ENCODE data around the gene CACNA1C. TPM values are rescaled to one million over a fixed set of nuclear protein-coding genes. Genes with fewer than 3 reads are reported as not detected.

CACNA1C gene
- total and polyA plus RNA-seq, 2 donors (not counting 1 experiment from before 2014, with no cell fraction given) = 0.01 to 0.02 TPM

DNA sequence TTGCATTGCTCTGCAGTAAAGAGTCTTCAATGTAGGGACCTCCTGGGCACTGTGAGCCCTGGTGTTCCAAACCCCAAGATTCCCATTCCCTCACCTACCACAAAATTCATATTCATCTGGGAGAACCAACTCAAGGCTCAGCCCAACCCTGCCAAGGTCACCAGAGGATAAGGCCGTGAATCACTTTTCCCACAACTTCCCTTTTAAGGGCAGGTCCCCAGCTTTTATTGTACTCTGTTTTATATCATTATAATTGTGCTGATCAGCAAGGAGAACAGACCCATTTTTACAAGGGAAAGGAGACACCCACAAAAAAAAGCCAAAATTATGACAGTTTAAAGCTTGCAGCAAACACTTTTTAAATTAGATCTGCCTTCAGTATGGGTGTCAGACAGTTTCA is 379.0 kb downstream of the CACNA1C start:
- H3K4me3 ChIP-seq (ENCODE audit: control extremely low read depth in 1 of 5, extremely low read depth in 1 of 5, insufficient read depth in 1 of 5, low read depth in 2 of 5, low read length in 4 of 5) = no peak overlapping the region
- no peaks in the 10 kb centered on the region for H3K4me1 Mint-ChIP-seq
- H3K9me3 Mint-ChIP-seq (ENCODE audit: insufficient read depth) = no peaks in the 10 kb centered on the region
- ATAC-seq (ENCODE audit: low read depth) = no peak
- H3K79me2 ChIP-seq (ENCODE audit: control insufficient read depth, insufficient read depth, low read length) = no peaks in the 10 kb centered on the region
- no peaks in the 10 kb centered on the region for H3K4me1 ChIP-seq (ENCODE audit: control insufficient read depth in 2 of 2, insufficient read depth in 2 of 2, low read length in 2 of 2)
- H3K36me3 ChIP-seq (replicated peaks in 1 of 2; ENCODE audit: control extremely low read depth in 1 of 2, control insufficient read depth in 1 of 2, extremely low read depth in 1 of 2, insufficient read depth in 2 of 2, low read length in 1 of 2) = no peaks in the 10 kb centered on the region
- ChIA-PET POLR2A (no interaction called here), CTCF (no interaction called here)
- no peak overlapping the region for H3K9ac ChIP-seq (ENCODE audit: low read length)
- no peak overlapping the region for H3K27ac ChIP-seq (ENCODE audit: low read length in 2 of 2)
- H3K9me3 ChIP-seq (ENCODE audit: control extremely low read depth in 1 of 3, control insufficient read depth in 2 of 3, insufficient read depth in 1 of 3, low read length in 2 of 3) = no peaks in the 10 kb centered on the region
- no peaks in the 10 kb centered on the region for H3K27me3 ChIP-seq (replicated peaks in 1 of 4; ENCODE audit: control extremely low read depth in 1 of 4, control insufficient read depth in 3 of 4, insufficient read depth in 4 of 4, low read length in 3 of 4)
- no peak overlapping the region for H3K4me2 ChIP-seq (replicated peaks; ENCODE audit: low read depth, low read length, poor library complexity, severe bottlenecking)
- TF ChIP-seq, protein P1, sequence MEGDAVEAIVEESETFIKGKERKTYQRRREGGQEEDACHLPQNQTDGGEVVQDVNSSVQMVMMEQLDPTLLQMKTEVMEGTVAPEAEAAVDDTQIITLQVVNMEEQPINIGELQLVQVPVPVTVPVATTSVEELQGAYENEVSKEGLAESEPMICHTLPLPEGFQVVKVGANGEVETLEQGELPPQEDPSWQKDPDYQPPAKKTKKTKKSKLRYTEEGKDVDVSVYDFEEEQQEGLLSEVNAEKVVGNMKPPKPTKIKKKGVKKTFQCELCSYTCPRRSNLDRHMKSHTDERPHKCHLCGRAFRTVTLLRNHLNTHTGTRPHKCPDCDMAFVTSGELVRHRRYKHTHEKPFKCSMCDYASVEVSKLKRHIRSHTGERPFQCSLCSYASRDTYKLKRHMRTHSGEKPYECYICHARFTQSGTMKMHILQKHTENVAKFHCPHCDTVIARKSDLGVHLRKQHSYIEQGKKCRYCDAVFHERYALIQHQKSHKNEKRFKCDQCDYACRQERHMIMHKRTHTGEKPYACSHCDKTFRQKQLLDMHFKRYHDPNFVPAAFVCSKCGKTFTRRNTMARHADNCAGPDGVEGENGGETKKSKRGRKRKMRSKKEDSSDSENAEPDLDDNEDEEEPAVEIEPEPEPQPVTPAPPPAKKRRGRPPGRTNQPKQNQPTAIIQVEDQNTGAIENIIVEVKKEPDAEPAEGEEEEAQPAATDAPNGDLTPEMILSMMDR (IDR thresholded peaks at IDR 0.05) = no peak
- TF ChIP-seq EZH2 (IDR thresholded peaks at IDR 0.05; ENCODE audit: borderline replicate concordance, insufficient read depth, low read depth, low read length, poor library complexity, severe bottlenecking) = no peak
- no peaks in the 10 kb centered on the region for H4K20me1 ChIP-seq (ENCODE audit: control insufficient read depth, insufficient read depth, low read length, poor library complexity, severe bottlenecking)
- H2AFZ ChIP-seq (ENCODE audit: insufficient read depth, low read depth, low read length, poor library complexity, severe bottlenecking) = no peak overlapping the region
- no peak overlapping the region for H3K27ac Mint-ChIP-seq
- H3K4me3 Mint-ChIP-seq = no peak overlapping the region
- H3K27me3 Mint-ChIP-seq = peaks cover 10% of the 10 kb centered on the region
- no peak for DNase-seq
- WGBS (ENCODE audit: insufficient coverage) = no CpG with 5 or more reads among the region's 1 CpG
- intact Hi-C loops (cut with micrococcal nuclease) = no loop called here

DNA sequence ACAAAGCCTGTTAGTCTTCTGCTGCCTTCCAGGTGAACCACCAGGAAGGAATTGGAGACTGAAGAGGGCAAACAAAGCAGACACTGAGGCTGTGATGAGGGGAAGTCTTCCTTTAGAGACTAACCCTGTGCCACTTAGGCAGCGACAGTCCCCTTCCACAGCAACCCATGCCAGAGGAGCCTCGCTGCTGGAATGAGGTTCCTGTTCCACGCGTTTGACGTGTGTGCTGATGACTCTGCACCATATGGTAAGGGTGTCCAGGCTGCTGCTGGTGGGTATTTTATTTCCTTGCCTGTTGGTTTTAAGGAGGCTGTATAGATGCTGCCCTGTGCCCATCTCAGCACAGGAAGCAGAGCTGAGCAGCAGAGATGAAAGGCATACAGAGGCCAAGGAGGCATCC is 380.1 kb downstream of the CACNA1C start:
- H3K4me1 Mint-ChIP-seq = no peaks in the 10 kb centered on the region
- no peaks in the 10 kb centered on the region for H3K4me1 ChIP-seq (ENCODE audit: control insufficient read depth in 2 of 2, insufficient read depth in 2 of 2, low read length in 2 of 2)
- TF ChIP-seq EZH2 (IDR thresholded peaks at IDR 0.05; ENCODE audit: borderline replicate concordance, insufficient read depth, low read depth, low read length, poor library complexity, severe bottlenecking) = no peak
- TF ChIP-seq, protein P1 (IDR thresholded peaks at IDR 0.05) = no peak
- no peak overlapping the region for H3K9ac ChIP-seq (ENCODE audit: low read length)
- ChIA-PET CTCF (no interaction called here), POLR2A (no interaction called here)
- peaks cover 10% of the 10 kb centered on the region for H3K27me3 Mint-ChIP-seq
- no peak overlapping the region for H3K4me3 Mint-ChIP-seq
- intact Hi-C loops (cut with micrococcal nuclease) = no loop called here
- H4K20me1 ChIP-seq (ENCODE audit: control insufficient read depth, insufficient read depth, low read length, poor library complexity, severe bottlenecking) = no peaks in the 10 kb centered on the region
- ATAC-seq (ENCODE audit: low read depth) (no peak), DNase-seq (no peak)
- no peak overlapping the region for H3K4me3 ChIP-seq (ENCODE audit: control extremely low read depth in 1 of 5, extremely low read depth in 1 of 5, insufficient read depth in 1 of 5, low read depth in 2 of 5, low read length in 4 of 5)
- no peak overlapping the region for H2AFZ ChIP-seq (ENCODE audit: insufficient read depth, low read depth, low read length, poor library complexity, severe bottlenecking)
- H3K79me2 ChIP-seq (ENCODE audit: control insufficient read depth, insufficient read depth, low read length) = no peaks in the 10 kb centered on the region
- no peak overlapping the region for H3K27ac ChIP-seq (ENCODE audit: low read length in 2 of 2)
- H3K9me3 ChIP-seq (ENCODE audit: control extremely low read depth in 1 of 3, control insufficient read depth in 2 of 3, insufficient read depth in 1 of 3, low read length in 2 of 3) = no peaks in the 10 kb centered on the region
- H3K36me3 ChIP-seq (replicated peaks in 1 of 2; ENCODE audit: control extremely low read depth in 1 of 2, control insufficient read depth in 1 of 2, extremely low read depth in 1 of 2, insufficient read depth in 2 of 2, low read length in 1 of 2) = no peaks in the 10 kb centered on the region
- no peak overlapping the region for H3K4me2 ChIP-seq (replicated peaks; ENCODE audit: low read depth, low read length, poor library complexity, severe bottlenecking)
- no peaks in the 10 kb centered on the region for H3K27me3 ChIP-seq (replicated peaks in 1 of 4; ENCODE audit: control extremely low read depth in 1 of 4, control insufficient read depth in 3 of 4, insufficient read depth in 4 of 4, low read length in 3 of 4)
- WGBS (ENCODE audit: insufficient coverage) = 89% methylated on average over 5 of the region's 5 CpGs
- no peak overlapping the region for H3K27ac Mint-ChIP-seq
- peaks cover 2% of the 10 kb centered on the region for H3K9me3 Mint-ChIP-seq (ENCODE audit: insufficient read depth)

Data from B cell (primary cell).